GM12878 (cell line): Measurements from ENCODE around the gene LOXL3. TPM values are rescaled to one million over a fixed set of nuclear protein-coding genes. Genes with fewer than 3 reads are reported as not detected.

ENCODE experiments used
- CHD2 ChIP-seq: IDR thresholded peaks from 2 replicates; pipeline ENCODE4 v1.6.1; 2011; ENCODE audit warnings: low read depth, low read length, improper control_type of control experiment, borderline replicate concordance
- MAX ChIP-seq: IDR thresholded peaks from 2 replicates; pipeline ENCODE4 v1.6.1; 2012; ENCODE audit warnings: low read depth, low read length, improper control_type of control experiment
- MYC ChIP-seq: IDR thresholded peaks from 2 replicates; pipeline ENCODE4 v1.6.1; 2011; ENCODE audit warnings: mild to moderate bottlenecking, low read length, moderate library complexity, inconsistent platforms; ENCODE audit not compliant: insufficient read depth, insufficient replicate concordance, insufficient read length, severe bottlenecking
- POLR2AphosphoS5 ChIP-seq: IDR thresholded peaks from 2 replicates; pipeline ENCODE4 v1.6.1; 2011; ENCODE audit warnings: mild to moderate bottlenecking, low read length, inconsistent platforms
- RELB ChIP-seq: fragments of 450-650 bp; IDR thresholded peaks from 2 replicates; pipeline ENCODE4 v1.6.1; 2017; ENCODE audit warnings: low read depth, mild to moderate bottlenecking, moderate library complexity
- REST ChIP-seq: IDR thresholded peaks from 2 replicates; pipeline ENCODE4 v1.6.1; 2012; ENCODE audit warnings: mild to moderate bottlenecking, low read depth, low read length
- SRF ChIP-seq, 2 experiments: IDR thresholded peaks; 2 replicates each; pipeline ENCODE4 v1.6.1; 2011; ENCODE audit warnings: low read depth in 2 of 2, low read length in 2 of 2, mild to moderate bottlenecking in 1 of 2, moderate library complexity in 1 of 2
- ZBTB4 ChIP-seq: fragments of 450-650 bp; formaldehyde crosslinking; IDR thresholded peaks from 2 replicates; pipeline ENCODE4 v1.4.0; 2022; ENCODE audit warnings: mild to moderate bottlenecking, moderate library complexity
- ZZZ3 ChIP-seq: IDR thresholded peaks from 2 replicates; pipeline ENCODE4 v1.6.1; 2011; ENCODE audit warnings: low read depth; ENCODE audit not compliant: control insufficient read depth, insufficient read length
- polyA plus RNA-seq, 11 experiments: library from polyadenylated mRNA; depleted of rRNA in 4 of 11; unstranded in 6 of 11; stranded (reverse) in 5 of 11; fragments of >200 nt; fragmentation: Nextera tagmentation in 4 of 11; fragmentation: Illumina TruSeq in 1 of 11; extraction: Ambion mirVana in 4 of 11; extraction: Trizol in 1 of 11; gene quantifications; 1 replicate in 1 of 11; 2 replicates in 10 of 11; pipeline versions ENCODE4 v1.2.1 to v1.2.3, GENCODE V29; 2011 to 2016; ENCODE audit warnings: inconsistent platforms in 2 of 11, missing spikeins in 2 of 11, low read depth in 1 of 11
- total RNA-seq, 4 experiments: library from RNA; depleted of rRNA in 3 of 4; stranded (reverse); fragments of >200 nt in 3 of 4; fragmentation: Illumina TruSeq in 1 of 4; extraction: Trizol in 1 of 4; gene quantifications; 2 replicates each; pipeline versions ENCODE4 v1.2.1 to v1.2.3, GENCODE V29; 2013 to 2021

Gene LOXL3
- total and polyA plus RNA-seq, 10 of the 15 experiments (the other 5 are each of a cell fraction or from before 2014, with no cell fraction given), result 6.2 to 40.9 (median 23.3) TPM

GRCh38 chr2:74482801-74483674 is 70.7 kb downstream of the LOXL3 start, which contains the start of the genes CCDC142 and TTC31 (continued):
- TF ChIP-seq MAX (no peak; the same call in 1 of the 2 replicates), REST (no peak), SRF (IDR thresholded peaks at IDR 0.05; ENCODE audit: low read depth in 2 of 2, low read length in 2 of 2) (0 out of 4 replicates have a peak, but pooled peaks of 1 of the 2 experiments have one; percentile 27), ZZZ3 (no peak), RELB (peak; percentile 100), MYC (no peak), ZBTB4 (CRISPR knock-in tag) (no peak), CHD2 (peak; percentile 72; the same call in 1 of the 2 replicates), POLR2AphosphoS5 (peak; percentile 85)

Other genes with a start within 250 kb of the LOXL3 start
Only the 7 nearest of the 20 such genes appear.
- gene LBX2, start 54.3 kb downstream of the LOXL3 start, total RNA-seq (2014; rRNA removed), result 0.98 and 4.0 TPM in 2 replicates
- 0.22 and 0.46 TPM in 2 replicates for gene LBX2, start 54.3 kb downstream of the LOXL3 start, total RNA-seq (2014; rRNA removed; fragmentation: Illumina TruSeq; extraction: Trizol)
- gene LBX2, start 54.3 kb downstream of the LOXL3 start, total RNA-seq (2021), result 0.88 and 1.2 TPM in 2 replicates
- 0.13 and 0.15 TPM in 2 replicates for gene LBX2, start 54.3 kb downstream of the LOXL3 start, polyA plus RNA-seq (2011; rRNA removed)
- 0.32 and 0.89 TPM in 2 replicates for gene LBX2, start 54.3 kb downstream of the LOXL3 start, polyA plus RNA-seq (2014; fragmentation: Illumina TruSeq; extraction: Trizol)
- under 1 TPM; 0.08 to 0.09 TPM for gene LBX2, start 54.3 kb downstream of the LOXL3 start, polyA plus RNA-seq (2014; fragmentation: Nextera tagmentation; extraction: Ambion mirVana)
- 1.3 and 1.4 TPM in 2 replicates for gene LBX2, start 54.3 kb downstream of the LOXL3 start, polyA plus RNA-seq (2014; rRNA removed)
- gene LBX2, start 54.3 kb downstream of the LOXL3 start, polyA plus RNA-seq (2016; fragmentation: Nextera tagmentation; extraction: Ambion mirVana), result under 1 TPM; 0.20 to 0.88 TPM
- 26.6 and 27.4 TPM in 2 replicates for gene PCGF1, start 46.2 kb downstream of the LOXL3 start, total RNA-seq (2014; rRNA removed)
- gene PCGF1, start 46.2 kb downstream of the LOXL3 start, total RNA-seq (2014; rRNA removed; fragmentation: Illumina TruSeq; extraction: Trizol), result 23.1 and 23.4 TPM in 2 replicates
- 25.8 and 27.4 TPM in 2 replicates for gene PCGF1, start 46.2 kb downstream of the LOXL3 start, total RNA-seq (2021)
- 23.9 and 36.3 TPM in 2 replicates for gene PCGF1, start 46.2 kb downstream of the LOXL3 start, polyA plus RNA-seq (2011; rRNA removed)
- 23.0 and 25.9 TPM in 2 replicates for gene PCGF1, start 46.2 kb downstream of the LOXL3 start, polyA plus RNA-seq (2014; fragmentation: Illumina TruSeq; extraction: Trizol)
- gene PCGF1, start 46.2 kb downstream of the LOXL3 start, polyA plus RNA-seq (2014; fragmentation: Nextera tagmentation; extraction: Ambion mirVana), result 10 to 100 TPM; 42.5 to 50.8 TPM
- gene PCGF1, start 46.2 kb downstream of the LOXL3 start, polyA plus RNA-seq (2014; rRNA removed), result 27.6 and 28.1 TPM in 2 replicates
- 10 to 100 TPM; 25.6 to 27.4 TPM for gene PCGF1, start 46.2 kb downstream of the LOXL3 start, polyA plus RNA-seq (2016; fragmentation: Nextera tagmentation; extraction: Ambion mirVana)
- gene TLX2, start 39.5 kb downstream of the LOXL3 start, total RNA-seq (2014; rRNA removed), result 3.2 and 3.7 TPM in 2 replicates
- gene TLX2, start 39.5 kb downstream of the LOXL3 start, total RNA-seq (2014; rRNA removed; fragmentation: Illumina TruSeq; extraction: Trizol), result 1.3 and 1.4 TPM in 2 replicates
- gene TLX2, start 39.5 kb downstream of the LOXL3 start, total RNA-seq (2021), result 5.3 and 5.5 TPM in 2 replicates
- not detected in 2 replicates for gene TLX2, start 39.5 kb downstream of the LOXL3 start, polyA plus RNA-seq (2011; rRNA removed)
- 0.11 and 0.90 TPM in 2 replicates for gene TLX2, start 39.5 kb downstream of the LOXL3 start, polyA plus RNA-seq (2014; fragmentation: Illumina TruSeq; extraction: Trizol)
- gene TLX2, start 39.5 kb downstream of the LOXL3 start, polyA plus RNA-seq (2014; fragmentation: Nextera tagmentation; extraction: Ambion mirVana), result under 1 TPM; 0.06 to 0.13 TPM
- 4.4 and 5.7 TPM in 2 replicates for gene TLX2, start 39.5 kb downstream of the LOXL3 start, polyA plus RNA-seq (2014; rRNA removed)
- 1 to 10 TPM; 3.6 to 3.8 TPM for gene TLX2, start 39.5 kb downstream of the LOXL3 start, polyA plus RNA-seq (2016; fragmentation: Nextera tagmentation; extraction: Ambion mirVana)
- 0.34 and 1.2 TPM in 2 replicates for gene DQX1, start 27.7 kb downstream of the LOXL3 start, total RNA-seq (2014; rRNA removed)
- gene DQX1, start 27.7 kb downstream of the LOXL3 start, total RNA-seq (2014; rRNA removed; fragmentation: Illumina TruSeq; extraction: Trizol), result 0.67 and 0.78 TPM in 2 replicates
- 0.85 and 0.98 TPM in 2 replicates for gene DQX1, start 27.7 kb downstream of the LOXL3 start, total RNA-seq (2021)
- 0.46 and 0.87 TPM in 2 replicates for gene DQX1, start 27.7 kb downstream of the LOXL3 start, polyA plus RNA-seq (2011; rRNA removed)
- 0.96 and 1.7 TPM in 2 replicates for gene DQX1, start 27.7 kb downstream of the LOXL3 start, polyA plus RNA-seq (2014; fragmentation: Illumina TruSeq; extraction: Trizol)
- gene DQX1, start 27.7 kb downstream of the LOXL3 start, polyA plus RNA-seq (2014; fragmentation: Nextera tagmentation; extraction: Ambion mirVana), result under 1 TPM; 0.63 to 0.73 TPM
- 1.5 and 1.6 TPM in 2 replicates for gene DQX1, start 27.7 kb downstream of the LOXL3 start, polyA plus RNA-seq (2014; rRNA removed)
- 1 to 10 TPM; 1.1 to 2.1 TPM for gene DQX1, start 27.7 kb downstream of the LOXL3 start, polyA plus RNA-seq (2016; fragmentation: Nextera tagmentation; extraction: Ambion mirVana)
- 151 and 152 TPM in 2 replicates for gene AUP1, start 24.2 kb downstream of the LOXL3 start, total RNA-seq (2014; rRNA removed)
- 104 and 107 TPM in 2 replicates for gene AUP1, start 24.2 kb downstream of the LOXL3 start, total RNA-seq (2014; rRNA removed; fragmentation: Illumina TruSeq; extraction: Trizol)
- 127 and 128 TPM in 2 replicates for gene AUP1, start 24.2 kb downstream of the LOXL3 start, total RNA-seq (2021)
- 71.4 and 106 TPM in 2 replicates for gene AUP1, start 24.2 kb downstream of the LOXL3 start, polyA plus RNA-seq (2011; rRNA removed)
- gene AUP1, start 24.2 kb downstream of the LOXL3 start, polyA plus RNA-seq (2014; fragmentation: Illumina TruSeq; extraction: Trizol), result 137 and 147 TPM in 2 replicates
- gene AUP1, start 24.2 kb downstream of the LOXL3 start, polyA plus RNA-seq (2014; fragmentation: Nextera tagmentation; extraction: Ambion mirVana), result 10 to 100 TPM; 39.1 to 56.5 TPM
- 212 and 215 TPM in 2 replicates for gene AUP1, start 24.2 kb downstream of the LOXL3 start, polyA plus RNA-seq (2014; rRNA removed)
- gene AUP1, start 24.2 kb downstream of the LOXL3 start, polyA plus RNA-seq (2016; fragmentation: Nextera tagmentation; extraction: Ambion mirVana), result 100 to 1,000 TPM; 187 to 204 TPM
- 73.9 and 77.4 TPM in 2 replicates for gene HTRA2, start 24.0 kb downstream of the LOXL3 start, total RNA-seq (2014; rRNA removed)
- 48.7 and 51.8 TPM in 2 replicates for gene HTRA2, start 24.0 kb downstream of the LOXL3 start, total RNA-seq (2014; rRNA removed; fragmentation: Illumina TruSeq; extraction: Trizol)
- 62.2 and 64.5 TPM in 2 replicates for gene HTRA2, start 24.0 kb downstream of the LOXL3 start, total RNA-seq (2021)
- gene HTRA2, start 24.0 kb downstream of the LOXL3 start, polyA plus RNA-seq (2011; rRNA removed), result 34.3 and 46.9 TPM in 2 replicates
- gene HTRA2, start 24.0 kb downstream of the LOXL3 start, polyA plus RNA-seq (2014; fragmentation: Illumina TruSeq; extraction: Trizol), result 39.7 and 45.1 TPM in 2 replicates
- 10 to 100 TPM; 42.3 to 46.4 TPM for gene HTRA2, start 24.0 kb downstream of the LOXL3 start, polyA plus RNA-seq (2014; fragmentation: Nextera tagmentation; extraction: Ambion mirVana)
- gene HTRA2, start 24.0 kb downstream of the LOXL3 start, polyA plus RNA-seq (2014; rRNA removed), result 68.3 and 70.5 TPM in 2 replicates
- gene HTRA2, start 24.0 kb downstream of the LOXL3 start, polyA plus RNA-seq (2016; fragmentation: Nextera tagmentation; extraction: Ambion mirVana), result 10 to 100 TPM; 60.6 to 61.4 TPM
- gene DOK1, start 778 bp upstream of the LOXL3 start, total RNA-seq (2014; rRNA removed), result 90.7 and 104 TPM in 2 replicates
- gene DOK1, start 778 bp upstream of the LOXL3 start, total RNA-seq (2014; rRNA removed; fragmentation: Illumina TruSeq; extraction: Trizol), result 28.3 and 31.0 TPM in 2 replicates
- 82.2 and 91.5 TPM in 2 replicates for gene DOK1, start 778 bp upstream of the LOXL3 start, total RNA-seq (2021)
- gene DOK1, start 778 bp upstream of the LOXL3 start, polyA plus RNA-seq (2011; rRNA removed), result 17.6 and 30.8 TPM in 2 replicates
- gene DOK1, start 778 bp upstream of the LOXL3 start, polyA plus RNA-seq (2014; fragmentation: Illumina TruSeq; extraction: Trizol), result 13.3 and 40.3 TPM in 2 replicates
- gene DOK1, start 778 bp upstream of the LOXL3 start, polyA plus RNA-seq (2014; fragmentation: Nextera tagmentation; extraction: Ambion mirVana), result 1 to 10 TPM; 1.4 to 6.3 TPM
- gene DOK1, start 778 bp upstream of the LOXL3 start, polyA plus RNA-seq (2014; rRNA removed), result 79.1 and 99.6 TPM in 2 replicates
- 10 to 100 TPM; 81.6 to 89.4 TPM for gene DOK1, start 778 bp upstream of the LOXL3 start, polyA plus RNA-seq (2016; fragmentation: Nextera tagmentation; extraction: Ambion mirVana)